Psoas muscle (tissue), 8 donors: Measurements from ENCODE around the gene CHST1. TPM values are rescaled to one million over a fixed set of nuclear protein-coding genes. Genes with fewer than 3 reads are reported as not detected.
A peak's percentile ranks its signal among the peaks of the same experiment; 100 is the strongest.

Experiments used
- ATAC-seq, 4 donors: fragments of 200-7000 bp; cut with Tn5 transposase; one replicate each; pipeline ENCODE4 v1.9.1; 2020; ENCODE audit warnings: moderate library complexity in 3 of 4, mild to moderate bottlenecking in 2 of 4
- DNase-seq, 2 donors: peaks; one replicate each; pipeline ENCODE4 v3.0.0-alpha.2; 2020
- H3K27ac ChIP-seq: fragments of 200-600 bp; one replicate; pipeline ENCODE4 v1.8.0; 2022
- H3K27me3 ChIP-seq, 3 donors: fragments of 200-600 bp in 1 of 3; one replicate each; pipeline versions ENCODE4 v1.6.1 to v1.8.0; 2013 to 2022; ENCODE audit warnings: low read length in 2 of 3, mild to moderate bottlenecking in 2 of 3, moderate library complexity in 1 of 3; ENCODE audit not compliant: insufficient read depth in 3 of 3
- H3K36me3 ChIP-seq, 2 donors: fragments of 200-600 bp in 1 of 2; one replicate each; pipeline versions ENCODE4 v1.6.1 to v1.8.0; 2013 to 2022; ENCODE audit warnings: low read depth in 1 of 2, mild to moderate bottlenecking in 1 of 2, moderate library complexity in 1 of 2; ENCODE audit not compliant: insufficient read depth in 1 of 2
- H3K4me1 ChIP-seq: fragments of 200-600 bp; one replicate; pipeline ENCODE4 v1.8.0; 2022
- H3K4me3 ChIP-seq: fragments of 200-600 bp; one replicate; pipeline ENCODE4 v1.8.0; 2022; ENCODE audit warnings: mild to moderate bottlenecking
- H3K9me3 ChIP-seq: fragments of 200-600 bp; one replicate; pipeline ENCODE4 v1.8.0; 2022
- WGBS, 3 donors: extraction: QIAGEN DNeasy Blood & Tissue Kit; methylation state at CpG; one replicate each; pipeline versions ENCODE4 v1.1.6 to v1.1.7; 2013; 5-methylcytosine and 5-hydroxymethylcytosine counted together
- intact Hi-C, 2 donors: fragments of 100-400 bp; cut with DNase I; formaldehyde crosslinking; loops; one replicate each; pipeline versions ENCODE4 v1.11.0 to v1.14.2; 2022
- long read RNA-seq, 2 donors: library from polyadenylated mRNA; unstranded; transcript quantifications; one replicate each; pipeline ENCODE4 v2.0.0, GENCODE V29; 2021
- polyA plus RNA-seq, 3 donors: library from polyadenylated mRNA; stranded (reverse); fragments of 200-250 nt; gene quantifications; one replicate each; pipeline ENCODE4 v1.2.3, GENCODE V29; 2013
- total RNA-seq, 4 donors: library from RNA; stranded (reverse); fragmentation: NEBNext Ultra II Directional in 2 of 4; extraction: Animal tissue kit (Norgen Biotek cat#: 25700) in 2 of 4; gene quantifications; one replicate each; pipeline versions ENCODE4 v1.2.1 to v1.2.4, GENCODE V29; 2021 to 2023
- TF ChIP-seq, protein P1 (sequence below): fragments of 200-600 bp; IDR thresholded peaks from one replicate; pipeline ENCODE4 v1.8.0; 2022; ENCODE audit warnings: antibody characterized with exemption
- donor health status: healthy with polysubstance abuse.
- donor health status: DM: no; HTN: no; CAD: no; lungs with moderate emphysema.
- donor health status: Bipolar disorder and iron deficiency.
- donor health status: healthy.
- donor health status: DM: yes; HTN: yes; CAD: no.
- donor health status: DM: no; HTN: no; CAD: no.
- donor health status: DM: no; HTN: no; CAD: no.
- donor health status: DM: yes; HTN: yes; CAD: no.

The CHST1 gene, protein sequence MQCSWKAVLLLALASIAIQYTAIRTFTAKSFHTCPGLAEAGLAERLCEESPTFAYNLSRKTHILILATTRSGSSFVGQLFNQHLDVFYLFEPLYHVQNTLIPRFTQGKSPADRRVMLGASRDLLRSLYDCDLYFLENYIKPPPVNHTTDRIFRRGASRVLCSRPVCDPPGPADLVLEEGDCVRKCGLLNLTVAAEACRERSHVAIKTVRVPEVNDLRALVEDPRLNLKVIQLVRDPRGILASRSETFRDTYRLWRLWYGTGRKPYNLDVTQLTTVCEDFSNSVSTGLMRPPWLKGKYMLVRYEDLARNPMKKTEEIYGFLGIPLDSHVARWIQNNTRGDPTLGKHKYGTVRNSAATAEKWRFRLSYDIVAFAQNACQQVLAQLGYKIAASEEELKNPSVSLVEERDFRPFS
- total RNA-seq (10 to 100 TPM in 2 of 4 donors, 1 to 10 TPM in 2; 3.2 to 21.4 (median 9.5) TPM), polyA plus RNA-seq (1 to 10 TPM; 1.2 to 5.8 (median 1.6) TPM)
- long read RNA-seq, donor 1, transcript CHST1-201 (4 exons, 2,718 nt) = major isoform, 12 of 19 reads
- long read RNA-seq, donor 1, partial matches to known transcripts = 1 of 19 reads
- long read RNA-seq, donor 1, other reads (novel, unspliced or antisense) = 6 of 19 reads
- long read RNA-seq, donor 2, partial matches to known transcripts = 0 of 8 reads
- long read RNA-seq, donor 2, other reads (novel, unspliced or antisense) = 4 of 8 reads

DNA sequence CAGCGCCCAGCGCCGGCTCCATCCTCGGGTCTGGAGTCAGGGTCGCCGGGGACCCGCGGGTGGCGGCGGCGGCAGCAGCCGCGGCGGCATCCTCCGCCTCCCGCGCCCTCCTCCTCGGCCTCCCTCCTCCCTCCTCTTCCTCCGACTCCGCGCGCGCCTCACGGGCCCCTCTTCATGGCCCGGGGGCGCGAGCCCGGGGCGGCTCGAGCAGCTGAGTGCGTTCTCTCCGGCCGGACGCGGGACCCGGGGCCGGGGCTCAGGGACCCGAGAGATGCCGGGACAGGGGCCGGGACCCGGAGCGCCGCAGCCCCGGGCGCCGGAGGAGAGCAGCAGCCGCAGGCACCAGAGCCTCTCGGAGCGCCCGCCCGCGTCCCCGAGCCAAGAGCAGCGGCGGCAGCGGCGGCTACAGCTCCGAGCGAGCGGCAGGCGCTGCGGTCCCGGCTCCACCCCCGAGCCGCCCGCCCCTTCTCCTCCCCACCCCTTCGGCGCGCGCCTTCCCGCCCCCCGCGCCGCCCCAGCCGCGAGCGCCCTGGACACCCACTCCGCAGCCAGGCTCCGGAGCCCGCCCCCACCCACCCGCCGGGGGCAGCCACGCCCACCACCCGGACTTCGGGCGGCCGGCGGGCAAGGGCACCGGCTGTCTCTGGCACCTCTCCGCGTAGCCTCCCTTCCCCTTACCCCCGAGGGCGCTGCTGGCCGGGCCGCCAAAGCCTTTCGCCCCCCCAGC, at the start of gene CHST1:
Gene CHST1, minus strand, starts transcription at position 417 of the 727 bp plus-strand sequence. CDS start 14,699 bp downstream, outside the sequence.
- intact Hi-C loops = loop anchor here in 1 of 2 donors (5.0 kb wide), 1 partner anchor 107 kb away; no protein-coding TSS in a partner anchor
- TF ChIP-seq, protein P1, sequence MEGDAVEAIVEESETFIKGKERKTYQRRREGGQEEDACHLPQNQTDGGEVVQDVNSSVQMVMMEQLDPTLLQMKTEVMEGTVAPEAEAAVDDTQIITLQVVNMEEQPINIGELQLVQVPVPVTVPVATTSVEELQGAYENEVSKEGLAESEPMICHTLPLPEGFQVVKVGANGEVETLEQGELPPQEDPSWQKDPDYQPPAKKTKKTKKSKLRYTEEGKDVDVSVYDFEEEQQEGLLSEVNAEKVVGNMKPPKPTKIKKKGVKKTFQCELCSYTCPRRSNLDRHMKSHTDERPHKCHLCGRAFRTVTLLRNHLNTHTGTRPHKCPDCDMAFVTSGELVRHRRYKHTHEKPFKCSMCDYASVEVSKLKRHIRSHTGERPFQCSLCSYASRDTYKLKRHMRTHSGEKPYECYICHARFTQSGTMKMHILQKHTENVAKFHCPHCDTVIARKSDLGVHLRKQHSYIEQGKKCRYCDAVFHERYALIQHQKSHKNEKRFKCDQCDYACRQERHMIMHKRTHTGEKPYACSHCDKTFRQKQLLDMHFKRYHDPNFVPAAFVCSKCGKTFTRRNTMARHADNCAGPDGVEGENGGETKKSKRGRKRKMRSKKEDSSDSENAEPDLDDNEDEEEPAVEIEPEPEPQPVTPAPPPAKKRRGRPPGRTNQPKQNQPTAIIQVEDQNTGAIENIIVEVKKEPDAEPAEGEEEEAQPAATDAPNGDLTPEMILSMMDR = no peak

DNA sequence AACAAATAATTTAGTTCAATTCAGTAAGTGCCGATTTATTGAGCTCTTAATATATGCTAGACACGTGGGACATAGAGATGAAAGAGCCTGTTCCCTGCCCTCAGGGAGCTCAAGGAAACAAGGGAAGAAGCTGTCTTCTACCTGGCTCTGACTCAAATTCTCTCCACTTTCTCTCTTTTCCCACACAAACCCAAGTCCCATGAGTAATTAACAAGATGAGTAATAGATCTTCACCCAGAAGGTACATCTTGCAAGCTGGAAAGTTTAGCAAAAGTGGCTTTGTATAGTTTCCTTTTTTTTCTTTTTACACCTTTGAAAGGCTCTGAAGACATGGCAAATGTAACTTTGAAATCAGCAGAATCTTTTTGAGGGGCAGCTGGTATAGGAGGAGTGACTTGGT, 48.2 kb upstream of the CHST1 start:
- Histone ChIP-seq H3K27ac (no peak overlapping the region), H3K27me3 (no peaks in the 10 kb centered on the region), H3K9me3 (no peaks in the 10 kb centered on the region), H3K4me3 (no peak overlapping the region), H3K36me3 (no peaks in the 10 kb centered on the region), H3K4me1 (no peaks in the 10 kb centered on the region)
- ATAC-seq = no peak
- no peak for DNase-seq
- WGBS, 3 donors = 80 to 90% (median 82%) methylated on average over 2 of the region's 2 CpGs
- intact Hi-C loops = no loop called here
- TF ChIP-seq, protein P1 = no peak

More for the DNA sequence above, at the start of gene CHST1:
- Histone ChIP-seq H3K27ac (peak within 1 kb of the TSS; percentile 41), H3K4me1 (peaks cover 10% of the 10 kb centered on the region), H3K9me3 (no peaks in the 10 kb centered on the region), H3K36me3 (no peaks in the 10 kb centered on the region), H3K27me3 (peaks cover 0 to 48% (median 9%) of the 10 kb centered on the region in 3 donors), H3K4me3 (peak within 1 kb of the TSS; percentile 80)
- peak; percentile 60 to 74 (median 68) for ATAC-seq
- peak; percentile 73 to 77 for DNase-seq
- 0 to 2% (median 1%) methylated on average over 16 to 92 of the region's 96 CpGs for WGBS, 3 donors

DNA sequence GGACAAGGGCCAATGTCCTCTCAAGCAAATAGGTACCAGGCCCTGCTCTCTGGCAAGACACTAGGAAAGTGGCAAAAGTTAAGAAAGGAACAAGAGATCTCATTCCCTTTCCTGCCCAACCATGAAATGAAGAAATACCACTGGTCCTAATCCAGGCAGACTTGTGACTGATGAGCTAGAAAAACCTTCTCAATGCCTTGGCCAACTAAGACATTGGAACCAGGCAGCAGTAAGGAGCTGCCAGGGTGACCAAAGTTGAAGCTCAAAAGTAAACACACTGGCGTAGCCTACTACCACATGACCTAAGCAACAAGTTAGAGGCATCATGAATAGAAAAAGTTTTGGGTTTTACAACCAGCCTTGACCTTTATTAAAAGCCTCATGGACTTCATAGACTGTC, 45.1 kb upstream of the CHST1 start:
- DNase-seq (no peak), ATAC-seq (peak in 2 of 4 donors; percentile 11 to 56)
- 41 to 59% (median 58%) methylated on average over 1 of the region's 1 CpG for WGBS, 3 donors
- intact Hi-C loops = no loop called here
- no peak overlapping the region for H3K4me3 ChIP-seq
- peaks cover 0 to 5% (median 0%) of the 10 kb centered on the region in 3 donors for H3K27me3 ChIP-seq
- H3K36me3 ChIP-seq = no peaks in the 10 kb centered on the region
- no peak overlapping the region for H3K27ac ChIP-seq
- H3K9me3 ChIP-seq = no peaks in the 10 kb centered on the region
- no peaks in the 10 kb centered on the region for H3K4me1 ChIP-seq
- TF ChIP-seq, protein P1 = no peak

DNA sequence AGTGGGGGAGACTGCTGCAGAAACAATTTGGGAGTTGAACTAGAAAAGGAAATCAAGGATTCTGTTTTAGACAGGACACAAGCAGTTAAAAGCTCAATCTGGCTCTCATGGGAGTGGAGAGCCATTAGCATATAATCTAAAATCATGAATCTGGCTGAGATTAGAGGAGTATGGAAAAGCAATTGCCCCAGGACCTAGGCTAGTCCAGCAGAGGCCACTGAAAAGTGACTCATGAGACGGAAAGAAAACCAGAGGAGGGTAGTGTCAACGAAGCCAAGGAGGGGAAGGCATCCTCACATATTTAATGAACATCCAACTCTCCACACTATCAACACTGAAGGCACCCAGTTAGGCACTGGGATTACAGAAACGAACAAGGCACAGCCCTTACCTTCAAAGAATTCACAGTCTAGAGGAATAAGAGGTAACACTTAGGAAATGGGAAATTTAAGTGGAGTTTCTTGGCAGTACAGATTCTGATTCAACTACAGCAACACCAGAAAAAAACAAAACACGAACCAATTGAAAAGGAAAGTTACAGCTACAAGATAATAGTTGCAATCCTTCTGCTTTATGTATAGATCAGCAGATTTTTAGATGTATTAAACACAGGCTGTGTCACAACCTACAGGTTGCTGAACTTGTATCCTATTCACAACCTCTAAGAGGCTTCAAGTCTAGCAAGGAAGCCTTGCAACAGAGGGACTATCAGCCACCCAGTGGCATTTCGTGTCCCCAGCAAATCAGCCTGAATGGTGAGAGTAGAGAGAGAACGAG, 43.7 kb upstream of the CHST1 start:
- intact Hi-C loops = no loop called here
- 63 to 69% (median 67%) methylated on average over 6 of the region's 6 CpGs for WGBS, 3 donors
- H3K36me3 ChIP-seq = no peaks in the 10 kb centered on the region
- H3K27me3 ChIP-seq = peaks cover 0 to 5% (median 0%) of the 10 kb centered on the region in 3 donors
- TF ChIP-seq, protein P1 = no peak
- no peaks in the 10 kb centered on the region for H3K4me1 ChIP-seq
- H3K27ac ChIP-seq = no peak overlapping the region
- ATAC-seq (no peak), DNase-seq (no peak)
- H3K4me3 ChIP-seq = no peak overlapping the region
- H3K9me3 ChIP-seq = no peaks in the 10 kb centered on the region
